Thyroid gland (tissue), 4 donors: ENCODE results near the gene LRBA. TPM values are rescaled to one million over a fixed set of nuclear protein-coding genes. Genes with fewer than 3 reads are reported as not detected.
A peak's percentile ranks its signal among the peaks of the same experiment; 100 is the strongest.

Experiments
- DNase-seq, 2 donors: peaks; one replicate each; pipeline ENCODE4 v3.0.0-alpha.2; 2019
- H3K27ac ChIP-seq, 3 donors: fragments of 200-600 bp; sonication (generic); 1 replicate in 2 of 3; 2 replicates in 1 of 3; pipeline ENCODE4 v1.5.1; 2016 to 2019; ENCODE audit warnings: mild to moderate bottlenecking in 1 of 3, moderate library complexity in 1 of 3
- H3K27me3 ChIP-seq: fragments of 200-600 bp; sonication (generic); one replicate; pipeline ENCODE4 v1.5.1; 2019
- H3K36me3 ChIP-seq, 2 donors: fragments of 200-600 bp; sonication (generic); one replicate each; pipeline ENCODE4 v1.5.1; 2016 to 2019
- H3K4me1 ChIP-seq, 2 donors: fragments of 200-600 bp; sonication (generic); one replicate each; pipeline ENCODE4 v1.5.1; 2017 to 2019
- H3K4me3 ChIP-seq, 3 donors: fragments of 200-600 bp; sonication (generic); replicated peaks in 1 of 3; 1 replicate in 2 of 3; 2 replicates in 1 of 3; pipeline ENCODE4 v1.5.1; 2016; ENCODE audit warnings: mild to moderate bottlenecking in 1 of 3
- H3K9me3 ChIP-seq: fragments of 200-600 bp; sonication (generic); one replicate; pipeline ENCODE4 v1.5.1; 2017
- CTCF ChIP-seq, 6 experiments: fragments of 200-600 bp in 3 of 6; fragments of 450-650 bp in 3 of 6; sonication (generic) in 3 of 6; IDR thresholded peaks; one replicate each; pipeline ENCODE4 v1.5.1; 2016 to 2019; ENCODE audit warnings: antibody characterized with exemption in 6 of 6, mild to moderate bottlenecking in 2 of 6, inconsistent platforms in 1 of 6, moderate library complexity in 1 of 6
- POLR2A ChIP-seq, 2 donors: fragments of 450-650 bp; IDR thresholded peaks; one replicate each; pipeline ENCODE4 v1.6.1; 2017; ENCODE audit warnings: antibody characterized with exemption in 2 of 2, mild to moderate bottlenecking in 2 of 2, moderate library complexity in 1 of 2
- WGBS, 2 donors: methylation state at CpG; one replicate each; pipeline ENCODE4 v1.1.5; 2017; 5-methylcytosine and 5-hydroxymethylcytosine counted together
- intact Hi-C: fragments of 100-400 bp; cut with DNase I; formaldehyde crosslinking; loops from one replicate; pipeline ENCODE4 v1.15.1; 2023
- total RNA-seq, 4 donors: library from RNA; depleted of rRNA; stranded (reverse); fragments of >200 nt; gene quantifications; one replicate each; pipeline ENCODE4 v1.2.3, GENCODE V29; 2016

LRBA gene
- total RNA-seq, 4 donors from 2014 or later = 98.9 to 127 (median 113) TPM

- Histone ChIP-seq H3K27ac (no peak overlapping the region), H3K36me3 (no peaks in the 10 kb centered on the region), H3K27me3 (no peaks in the 10 kb centered on the region), H3K9me3 (no peaks in the 10 kb centered on the region), H3K4me3 (no peak overlapping the region), H3K4me1 (no peaks in the 10 kb centered on the region)
- WGBS, 2 donors = 0% methylated on average over 1 of the region's 1 CpG
- TF ChIP-seq POLR2A (IDR thresholded peaks at IDR 0.05) = no peak
- TF ChIP-seq CTCF (IDR thresholded peaks at IDR 0.05) = no peak
- no peak for DNase-seq
- intact Hi-C loops = no loop called here
Measured at GRCh38 chr4:150888217-150888616, 126.9 kb downstream of the LRBA start.

GRCh38 chr4:150886597-150886996 lies 128.5 kb downstream of the LRBA start:
- Histone ChIP-seq H3K4me1 (no peaks in the 10 kb centered on the region), H3K36me3 (no peaks in the 10 kb centered on the region), H3K27ac (no peak overlapping the region), H3K9me3 (no peaks in the 10 kb centered on the region), H3K4me3 (no peak overlapping the region), H3K27me3 (no peaks in the 10 kb centered on the region)
- WGBS, 2 donors = 95 to 100% methylated on average over 1 of the region's 1 CpG
- no peak for DNase-seq
- TF ChIP-seq POLR2A (IDR thresholded peaks at IDR 0.05) = no peak
- TF ChIP-seq CTCF (IDR thresholded peaks at IDR 0.05) = no peak
- intact Hi-C loops = no loop called here

- H3K4me1 ChIP-seq = no peaks in the 10 kb centered on the region
- intact Hi-C loops = no loop called here
- H3K36me3 ChIP-seq = peaks cover 0 to 4% of the 10 kb centered on the region in 2 donors
- 91 to 98% methylated on average over 1 of the region's 1 CpG for WGBS, 2 donors
- H3K27me3 ChIP-seq = no peaks in the 10 kb centered on the region
- no peak for TF ChIP-seq CTCF (IDR thresholded peaks at IDR 0.05)
- no peak for TF ChIP-seq POLR2A (IDR thresholded peaks at IDR 0.05)
- no peak overlapping the region for H3K27ac ChIP-seq
- no peak overlapping the region for H3K4me3 ChIP-seq
- no peak for DNase-seq
- no peaks in the 10 kb centered on the region for H3K9me3 ChIP-seq
Measured at GRCh38 chr4:150884625-150885024, 130.5 kb downstream of the LRBA start.

- TF ChIP-seq POLR2A (IDR thresholded peaks at IDR 0.05) = no peak
- no peak for TF ChIP-seq CTCF (IDR thresholded peaks at IDR 0.05)
- intact Hi-C loops = no loop called here
Measured at GRCh38 chr4:150875367-150875766, 139.7 kb downstream of the LRBA start.

GRCh38 chr4:150874338-150875226 lies 140.5 kb downstream of the LRBA start:
- peaks cover 0 to 4% of the 10 kb centered on the region in 2 donors for H3K4me1 ChIP-seq
- no peaks in the 10 kb centered on the region for H3K36me3 ChIP-seq
- intact Hi-C loops = no loop called here
- H3K9me3 ChIP-seq = no peaks in the 10 kb centered on the region
- 66 to 72% methylated on average over 6 of the region's 6 CpGs for WGBS, 2 donors
- H3K27ac ChIP-seq = no peak overlapping the region
- DNase-seq = peak; percentile 42 to 61
- no peak for TF ChIP-seq POLR2A (IDR thresholded peaks at IDR 0.05)
- no peak for TF ChIP-seq CTCF (IDR thresholded peaks at IDR 0.05)
- H3K4me3 ChIP-seq = no peak overlapping the region
- no peaks in the 10 kb centered on the region for H3K27me3 ChIP-seq

More at GRCh38 chr4:150875367-150875766, 139.7 kb downstream of the LRBA start:
- WGBS, 2 donors = 100% methylated on average over 1 of the region's 1 CpG
- DNase-seq = no peak
- Histone ChIP-seq H3K4me3 (no peak overlapping the region), H3K27me3 (no peaks in the 10 kb centered on the region), H3K4me1 (peaks cover 0 to 4% of the 10 kb centered on the region in 2 donors), H3K27ac (no peak overlapping the region), H3K36me3 (peaks cover 0 to 4% of the 10 kb centered on the region in 2 donors), H3K9me3 (no peaks in the 10 kb centered on the region)
